Motor neuron (in vitro differentiated cells): Measurements from ENCODE around the gene C18orf32. TPM values are rescaled to one million over a fixed set of nuclear protein-coding genes. Genes with fewer than 3 reads are reported as not detected.
"Not testable (repeated sequence)": the region's sequence is repeated elsewhere in the genome, so short reads cannot be mapped to it uniquely, and the experiment has no call there.

ENCODE experiments used
- ATAC-seq, 8 experiments: fragments of 200-7000 bp; cut with Tn5 transposase; replicated peaks in 6 of 8; 2 replicates each; pipeline ENCODE4 v1.8.0; 2021; ENCODE audit warnings: mild to moderate bottlenecking in 8 of 8, moderate library complexity in 8 of 8
- H3K27ac ChIP-seq, 2 donors: fragments of 250-450 bp; sonication (Bioruptor Pico); 2 replicates each; pipeline ENCODE4 v1.9.0; 2021; ENCODE audit warnings: antibody characterized with exemption in 2 of 2, mild to moderate bottlenecking in 2 of 2, moderate library complexity in 1 of 2
- H3K4me1 ChIP-seq, 2 donors: fragments of 250-450 bp; sonication (Bioruptor Pico); replicated peaks in 1 of 2; 2 replicates each; pipeline ENCODE4 v1.6.1; 2021; ENCODE audit warnings: antibody characterized with exemption in 2 of 2, mild to moderate bottlenecking in 2 of 2, moderate library complexity in 1 of 2
- H3K4me3 ChIP-seq, 5 donors: fragments of 250-450 bp; sonication (Bioruptor Pico); 2 replicates each; pipeline ENCODE4 v1.9.0; 2021; ENCODE audit warnings: antibody characterized with exemption in 5 of 5, mild to moderate bottlenecking in 5 of 5, moderate library complexity in 4 of 5
- WGBS, 10 experiments: fragments of 450-650 bp; shearing (Covaris generic); methylation state at CpG; one replicate each; pipeline ENCODE4 v1.0.0; 2022; 5-methylcytosine and 5-hydroxymethylcytosine counted together
- in situ Hi-C, 9 experiments: fragments of 400-800 bp; cut with MboI; loops; one replicate each; pipeline ENCODE4 v1.15.0; 2021; ENCODE audit warnings: low sequenced_read_pairs in 9 of 9, low pct_unique_long_range_greater_than_20kb in 2 of 9; ENCODE audit not compliant: unreplicated experiment in 9 of 9
- total RNA-seq, 8 experiments: library from RNA; unstranded; fragments of 300-600 nt; gene quantifications; 2 replicates each; pipeline versions ENCODE4 v1.2.3 to v1.2.4, GENCODE V29; 2022

C18orf32 gene
- 100 to 1,000 TPM in 4 of 8 experiments, 10 to 100 TPM in 4; 29.2 to 127 (median 101) TPM for total RNA-seq

- in situ Hi-C loops: no loop called here
- 0 to 100% (median 19%) methylated on average over 1 to 18 of the region's 69 CpGs; no CpG with 5 or more reads in 1 of the 10 experiments for WGBS, 10 experiments
- ATAC-seq: peak; percentile 84 to 98 (median 98)
- peak within 1 kb of the TSS; percentile 61 to 94 (median 87) for H3K4me3 ChIP-seq
- H3K4me1 ChIP-seq: peaks cover 19 to 28% of the 10 kb centered on the region in 2 donors
- peak within 1 kb of the TSS; percentile 95 to 96 for H3K27ac ChIP-seq
These were observed at the start of gene C18orf32 for GRCh38 chr18:49486953-49487710. Gene C18orf32 (minus strand): TSS chr18:49487234. CDS start chr18:49483748, 3,486 bp downstream.

DNA sequence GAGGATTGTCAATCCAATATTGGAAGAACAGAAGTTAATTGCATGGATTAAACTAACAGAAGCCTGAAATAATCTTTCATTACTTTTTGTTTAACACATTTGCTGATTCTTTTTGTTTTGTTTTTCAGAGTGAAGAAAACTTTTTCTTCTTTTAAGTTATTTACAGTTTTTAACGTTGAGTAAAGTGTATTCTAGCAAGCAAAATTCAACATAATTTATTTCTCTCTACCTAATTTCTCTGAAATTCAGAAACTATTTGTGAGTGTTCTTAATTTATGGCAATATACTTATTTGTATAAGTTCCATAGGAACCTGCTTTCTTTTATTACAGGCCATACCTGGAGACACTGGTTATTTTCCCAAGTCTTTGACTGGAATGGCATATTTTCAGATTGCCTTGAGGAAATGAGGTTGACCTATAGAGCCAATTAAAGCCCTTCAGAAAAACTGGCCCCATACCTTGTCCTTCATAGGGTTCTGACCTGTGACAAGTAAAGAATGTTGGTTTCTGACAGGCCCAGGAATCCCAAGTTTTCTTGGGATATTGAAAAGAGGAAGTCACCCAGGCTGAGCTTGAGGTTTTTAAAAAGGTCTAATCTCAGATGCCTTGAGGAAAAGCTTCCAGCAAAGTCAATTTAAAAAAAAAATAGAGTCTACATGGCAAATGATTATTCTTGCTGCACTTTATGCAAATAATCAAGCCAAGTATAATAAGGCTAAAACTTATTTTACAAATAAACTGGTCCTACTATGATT lies 48.0 kb upstream of the C18orf32 start:
- in situ Hi-C loops: no loop called here
- H3K4me3 ChIP-seq: no peak overlapping the region
- no peak for ATAC-seq
- WGBS, 10 experiments: 13 to 100% (median 78%) methylated on average over 1 of the region's 1 CpG; no CpG with 5 or more reads in 1 of the 10 experiments
- H3K27ac ChIP-seq: no peak overlapping the region
- H3K4me1 ChIP-seq: peaks cover 11 to 14% of the 10 kb centered on the region in 2 donors

DNA sequence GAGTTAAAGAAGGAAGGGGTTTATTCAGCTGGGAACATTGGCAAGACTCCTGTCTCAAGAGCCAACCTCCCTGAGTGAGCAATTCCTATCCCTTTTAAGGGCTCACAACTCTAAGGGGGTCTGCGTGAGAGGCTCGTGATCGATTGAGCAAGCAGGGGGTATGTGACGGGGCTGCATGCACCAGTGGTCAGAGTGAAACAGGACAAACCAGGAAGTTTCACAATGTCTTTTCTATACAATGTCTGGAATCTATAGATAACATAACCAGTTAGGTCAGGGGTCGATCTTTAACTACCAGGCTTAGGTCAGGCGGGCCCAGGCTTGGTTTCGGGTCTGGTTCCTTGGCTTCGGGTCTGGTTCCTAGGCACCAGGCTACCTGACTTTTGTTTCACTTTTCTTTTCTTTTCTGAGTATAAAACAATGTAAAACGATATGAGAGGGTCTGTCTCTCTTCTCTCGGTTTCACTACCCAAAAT lies 44.7 kb upstream of the C18orf32 start:
- H3K27ac ChIP-seq: no peak overlapping the region
- H3K4me3 ChIP-seq: no peak overlapping the region
- ATAC-seq: no peak
- in situ Hi-C loops: no loop called here
- WGBS, 10 experiments: 49 to 100% (median 84%) methylated on average over 2 to 10 of the region's 10 CpGs; no CpG with 5 or more reads in 1 of the 10 experiments
- peaks cover 7 to 12% of the 10 kb centered on the region in 2 donors for H3K4me1 ChIP-seq

GRCh38 chr18:49529596-49529995 lies 42.6 kb upstream of the C18orf32 start:
- no peak for ATAC-seq
- Histone ChIP-seq H3K27ac (no peak overlapping the region), H3K4me3 (no peak overlapping the region), H3K4me1 (peaks cover 7 to 12% of the 10 kb centered on the region in 2 donors)
- in situ Hi-C loops: no loop called here
- WGBS, 10 experiments: 17 to 89% (median 58%) methylated on average over 1 to 3 of the region's 3 CpGs; no CpG with 5 or more reads in 1 of the 10 experiments

GRCh38 chr18:49527631-49528327 lies 40.7 kb upstream of the C18orf32 start:
- no peak for ATAC-seq
- WGBS, 10 experiments: 31 to 83% (median 67%) methylated on average over 3 to 8 of the region's 8 CpGs
- H3K27ac ChIP-seq: no peak overlapping the region

GRCh38 chr18:49525981-49526380 lies 38.9 kb upstream of the C18orf32 start:
- H3K27ac ChIP-seq: no peak overlapping the region
- 63 to 100% (median 100%) methylated on average over 1 to 2 of the region's 2 CpGs; no CpG with 5 or more reads in 2 of the 10 experiments for WGBS, 10 experiments
- no peak overlapping the region for H3K4me3 ChIP-seq
- peaks cover 14 to 21% of the 10 kb centered on the region in 2 donors for H3K4me1 ChIP-seq
- ATAC-seq: no peak
- in situ Hi-C loops: no loop called here

More at GRCh38 chr18:49527631-49528327, 40.7 kb upstream of the C18orf32 start:
- in situ Hi-C loops: no loop called here
- H3K4me1 ChIP-seq: peaks cover 7 to 12% of the 10 kb centered on the region in 2 donors
- no peak overlapping the region for H3K4me3 ChIP-seq

DNA sequence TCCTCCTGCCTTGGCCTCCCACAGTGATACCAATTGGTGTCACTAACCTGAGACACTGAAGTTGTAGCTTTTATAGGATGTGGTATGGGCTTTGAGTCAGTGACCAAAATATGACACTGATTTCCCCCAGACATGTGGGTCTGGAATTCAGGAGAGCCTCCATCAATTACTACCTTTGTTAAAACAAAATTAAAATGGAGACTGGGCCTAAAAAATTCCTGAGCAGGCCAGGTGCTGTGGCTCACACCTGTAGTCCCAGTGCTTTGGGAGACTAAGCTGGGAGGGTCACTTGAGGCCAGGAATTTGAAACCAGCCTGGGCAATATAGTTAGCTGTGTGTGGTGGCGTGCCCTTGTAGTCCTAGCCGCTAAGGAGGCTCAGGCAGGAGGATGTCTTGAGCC lies 37.9 kb upstream of the C18orf32 start:
- in situ Hi-C loops: loop anchor here in 6 of 9 experiments (25.0 kb wide), 1 partner anchor 337 kb away; no protein-coding TSS in a partner anchor
- no peak for ATAC-seq
- H3K4me3 ChIP-seq: no peak overlapping the region
- 88 to 100% (median 95%) methylated on average over 1 to 2 of the region's 2 CpGs; no CpG with 5 or more reads in 6 of the 10 experiments for WGBS, 10 experiments
- H3K27ac ChIP-seq: no peak overlapping the region
- H3K4me1 ChIP-seq: peaks cover 23 to 31% of the 10 kb centered on the region in 2 donors

GRCh38 chr18:49524349-49524748 lies 37.3 kb upstream of the C18orf32 start:
- Histone ChIP-seq H3K4me1 (peaks cover 29 to 37% of the 10 kb centered on the region in 2 donors), H3K4me3 (no peak overlapping the region), H3K27ac (no peak overlapping the region)
- ATAC-seq: peak in 1 of 8 experiments; percentile 33
- WGBS, 10 experiments: 70 to 100% (median 100%) methylated on average over 2 of the region's 2 CpGs; no CpG with 5 or more reads in 5 of the 10 experiments
- in situ Hi-C loops: loop anchor here in 6 of 9 experiments (25.0 kb wide), 1 partner anchor 338 kb away; no protein-coding TSS in a partner anchor

DNA sequence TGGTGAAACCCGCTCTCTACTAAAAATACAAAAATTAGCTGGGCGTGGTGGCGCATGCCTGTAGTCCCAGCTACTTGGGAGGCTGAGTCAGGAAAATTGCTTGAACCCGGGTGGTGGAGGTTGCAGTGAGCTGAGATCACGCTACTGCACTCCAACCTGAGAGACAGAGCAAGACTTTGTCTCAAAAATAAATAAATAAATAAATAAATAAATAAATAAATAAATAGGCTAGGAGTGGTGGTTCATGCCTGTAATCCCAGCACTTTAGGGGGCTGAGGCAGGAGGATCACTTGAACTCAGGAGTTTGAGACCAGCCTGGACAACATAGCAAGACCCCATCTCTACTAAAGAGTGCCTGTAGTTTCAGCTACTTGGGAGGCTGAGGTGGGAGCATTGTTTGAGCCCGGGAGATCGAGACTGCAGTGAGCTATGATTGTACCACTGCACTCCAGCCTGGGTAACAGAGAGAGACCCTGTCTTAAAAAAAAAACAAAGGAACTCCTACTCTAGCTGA lies 36.6 kb upstream of the C18orf32 start:
- H3K27ac ChIP-seq, ATAC-seq, H3K4me3 ChIP-seq: not testable (repeated sequence)
- H3K4me1 ChIP-seq: peaks cover 34 to 43% of the 10 kb centered on the region in 2 donors
- in situ Hi-C loops: loop anchor here in 6 of 9 experiments (25.0 kb wide), 1 partner anchor 339 kb away; no protein-coding TSS in a partner anchor
- WGBS, 10 experiments: 40 to 100% (median 95%) methylated on average over 1 to 6 of the region's 7 CpGs; no CpG with 5 or more reads in 3 of the 10 experiments

- 33 to 95% (median 73%) methylated on average over 1 to 6 of the region's 7 CpGs for WGBS, 10 experiments
- Histone ChIP-seq H3K4me3 (no peak overlapping the region), H3K27ac (peak overlapping the region; percentile 31 to 35), H3K4me1 (peaks cover 29 to 41% of the 10 kb centered on the region in 2 donors)
- ATAC-seq: no peak
- in situ Hi-C loops: loop anchor here in 6 of 9 experiments (25.0 kb wide), 1 partner anchor 341 kb away; no protein-coding TSS in a partner anchor
These were observed 34.3 kb upstream of the C18orf32 start for GRCh38 chr18:49521216-49521835.

- peak in 3 of 8 experiments; percentile 65 to 77 (median 74) for ATAC-seq
- 25 to 100% (median 84%) methylated on average over 1 to 2 of the region's 2 CpGs; no CpG with 5 or more reads in 4 of the 10 experiments for WGBS, 10 experiments
- Histone ChIP-seq H3K27ac (peak overlapping the region; percentile 64 to 95), H3K4me1 (peaks cover 34 to 48% of the 10 kb centered on the region in 2 donors), H3K4me3 (no peak overlapping the region)
- in situ Hi-C loops: loop anchor here in 6 of 9 experiments (25.0 kb wide), 1 partner anchor 342 kb away; no protein-coding TSS in a partner anchor
These were observed 33.7 kb upstream of the C18orf32 start for GRCh38 chr18:49520661-49521145.
